Hepatic stellate cell (primary cell): ENCODE results near the gene XPR1.
"Not testable (repeated sequence)": the region's sequence is repeated elsewhere in the genome, so short reads cannot be mapped to it uniquely, and the experiment has no call there.

ENCODE experiments used
- DNase-seq: peaks from one replicate; pipeline ENCODE4 v3.0.0; 2011; ENCODE audit warnings: low spot score

XPR1 gene

GRCh38 chr1:180841415-180841814, 209.6 kb downstream of the XPR1 start:
- no peak for DNase-seq

- peak; percentile 45 for DNase-seq
Observed at GRCh38 chr1:180842052-180842451, 210.2 kb downstream of the XPR1 start.

GRCh38 chr1:180842491-180843275, 210.9 kb downstream of the XPR1 start:
- DNase-seq: no peak

- DNase-seq: no peak
Observed at GRCh38 chr1:180845352-180845751, 213.5 kb downstream of the XPR1 start.

GRCh38 chr1:180848191-180848590, 216.4 kb downstream of the XPR1 start:
- no peak for DNase-seq

- no peak for DNase-seq
Observed at GRCh38 chr1:180849031-180849775, 217.4 kb downstream of the XPR1 start.

- DNase-seq: no peak
Observed at GRCh38 chr1:180851995-180852887, 220.4 kb downstream of the XPR1 start.

- no peak for DNase-seq
Observed at GRCh38 chr1:180854001-180854400, 222.2 kb downstream of the XPR1 start.

- DNase-seq: no peak
Observed at GRCh38 chr1:180854456-180854855, 222.6 kb downstream of the XPR1 start.

GRCh38 chr1:180857947-180858725, 226.3 kb downstream of the XPR1 start:
- DNase-seq: not testable (repeated sequence)

GRCh38 chr1:180859306-180859705, 227.5 kb downstream of the XPR1 start:
- DNase-seq: no peak

GRCh38 chr1:180860535-180860934, 228.7 kb downstream of the XPR1 start:
- no peak for DNase-seq

- DNase-seq: no peak
Observed at GRCh38 chr1:180862305-180862704, 230.5 kb downstream of the XPR1 start.

GRCh38 chr1:180863158-180863775, 231.4 kb downstream of the XPR1 start:
- DNase-seq: peak; percentile 18

GRCh38 chr1:180881806-180882509, 250.1 kb downstream of the XPR1 start:
- DNase-seq: peak; percentile 32

- no peak for DNase-seq
Observed at GRCh38 chr1:180884588-180885300, 252.9 kb downstream of the XPR1 start.

- no peak for DNase-seq
Observed at GRCh38 chr1:180886338-180886737, 254.5 kb downstream of the XPR1 start.

GRCh38 chr1:180887841-180888240, 256.0 kb downstream of the XPR1 start:
- no peak for DNase-seq

GRCh38 chr1:180888870-180889269, 257.0 kb downstream of the XPR1 start:
- DNase-seq: no peak

- DNase-seq: no peak
Observed at GRCh38 chr1:180889325-180889724, 257.5 kb downstream of the XPR1 start.
